Measurements from ENCODE around the gene TNFSF13.

DNA sequence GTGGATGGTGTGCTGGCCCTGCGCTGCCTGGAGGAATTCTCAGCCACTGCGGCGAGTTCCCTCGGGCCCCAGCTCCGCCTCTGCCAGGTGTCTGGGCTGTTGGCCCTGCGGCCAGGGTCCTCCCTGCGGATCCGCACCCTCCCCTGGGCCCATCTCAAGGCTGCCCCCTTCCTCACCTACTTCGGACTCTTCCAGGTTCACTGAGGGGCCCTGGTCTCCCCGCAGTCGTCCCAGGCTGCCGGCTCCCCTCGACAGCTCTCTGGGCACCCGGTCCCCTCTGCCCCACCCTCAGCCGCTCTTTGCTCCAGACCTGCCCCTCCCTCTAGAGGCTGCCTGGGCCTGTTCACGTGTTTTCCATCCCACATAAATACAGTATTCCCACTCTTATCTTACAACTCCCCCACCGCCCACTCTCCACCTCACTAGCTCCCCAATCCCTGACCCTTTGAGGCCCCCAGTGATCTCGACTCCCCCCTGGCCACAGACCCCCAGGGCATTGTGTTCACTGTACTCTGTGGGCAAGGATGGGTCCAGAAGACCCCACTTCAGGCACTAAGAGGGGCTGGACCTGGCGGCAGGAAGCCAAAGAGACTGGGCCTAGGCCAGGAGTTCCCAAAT is 1.3 kb upstream of the TNFSF13 start:
- TF ChIP-seq SP1 (IDR thresholded peaks at IDR 0.05) = no peak
- TF ChIP-seq HDGF (IDR thresholded peaks at IDR 0.05; ENCODE audit: borderline replicate concordance) = no peak
- no peak for TF ChIP-seq FOXK2 (IDR thresholded peaks at IDR 0.05)
- TF ChIP-seq SUZ12 (IDR thresholded peaks at IDR 0.05) = no peak
- no peak for TF ChIP-seq L3MBTL2 (conservative IDR thresholded peaks at IDR 0.05)
- TF ChIP-seq ARNT (IDR thresholded peaks at IDR 0.05) = no peak
- TF ChIP-seq CTBP1 (IDR thresholded peaks at IDR 0.05; ENCODE audit: borderline replicate concordance) = no peak
- no peak for TF ChIP-seq NFRKB (IDR thresholded peaks at IDR 0.05)
- TF ChIP-seq LEF1 (IDR thresholded peaks at IDR 0.05; ENCODE audit: borderline replicate concordance) = no peak

All from HEK293T (cell line).